K562 (cell line): ENCODE measurements around the gene PSMA7. TPM values are rescaled to one million over a fixed set of nuclear protein-coding genes. Genes with fewer than 3 reads are reported as not detected.

Experiments
- FIP1L1 ChIP-seq: fragments of 200-400 bp; formaldehyde crosslinking; IDR thresholded peaks from 2 replicates; pipeline ENCODE4 v1.6.1; 2018; ENCODE audit warnings: mild to moderate bottlenecking, low read depth, low read length; ENCODE audit not compliant: poor library complexity, severe bottlenecking
- MCM7 ChIP-seq, 2 experiments: fragments of 450-650 bp; IDR thresholded peaks; 2 replicates each; pipeline ENCODE4 v1.6.1; 2016 to 2018
- MTA3 ChIP-seq: fragments of 450-650 bp; formaldehyde crosslinking; IDR thresholded peaks from 2 replicates; pipeline ENCODE4 v1.6.1; 2017; ENCODE audit warnings: mild to moderate bottlenecking, borderline replicate concordance
- NFIC ChIP-seq: fragments of 450-650 bp; IDR thresholded peaks from 2 replicates; pipeline ENCODE4 v1.6.1; 2017; ENCODE audit warnings: mild to moderate bottlenecking, inconsistent platforms
- NUFIP1 ChIP-seq: fragments of 450-650 bp; IDR thresholded peaks from 2 replicates; pipeline ENCODE4 v1.6.1; 2018; ENCODE audit not compliant: partially characterized antibody
- PYGO2 ChIP-seq: fragments of 450-650 bp; IDR thresholded peaks from 2 replicates; pipeline ENCODE4 v1.6.1; 2016; ENCODE audit warnings: mild to moderate bottlenecking, missing genetic modification characterization, moderate library complexity, missing compliant biosample characterization
- THAP12 ChIP-seq: fragments of 250-450 bp; sonication (Bioruptor Pico); IDR thresholded peaks from 2 replicates; pipeline ENCODE4 v1.9.0; 2021; ENCODE audit warnings: mild to moderate bottlenecking, inconsistent platforms
- ZNF12 ChIP-seq: sonication (generic); formaldehyde crosslinking; IDR thresholded peaks from 2 replicates; pipeline ENCODE4 v1.4.0; 2020; ENCODE audit warnings: mild to moderate bottlenecking, missing genetic modification reagents
- ZNF232 ChIP-seq: sonication (generic); formaldehyde crosslinking; IDR thresholded peaks from 2 replicates; pipeline ENCODE4 v1.8.0; 2022; ENCODE audit warnings: mild to moderate bottlenecking, missing genetic modification reagents
- ZNF282 ChIP-seq: sonication (generic); formaldehyde crosslinking; IDR thresholded peaks from 2 replicates; pipeline ENCODE4 v1.8.1; 2023; ENCODE audit warnings: missing genetic modification reagents
- ZNF3 ChIP-seq: fragments of 250-450 bp; sonication (Bioruptor Pico); IDR thresholded peaks from 2 replicates; pipeline ENCODE4 v1.5.0; 2021; ENCODE audit warnings: mild to moderate bottlenecking, moderate library complexity
- polyA plus RNA-seq, 8 experiments: library from polyadenylated mRNA; depleted of rRNA in 4 of 8; stranded (reverse) in 5 of 8; unstranded in 3 of 8; fragments of >200 nt; fragmentation: Nextera tagmentation in 2 of 8; fragmentation: Illumina TruSeq in 1 of 8; extraction: Ambion mirVana in 2 of 8; extraction: Trizol in 1 of 8; gene quantifications; 2 replicates each; pipeline versions ENCODE4 v1.2.1 to v1.2.3, GENCODE V29; 2011 to 2014; ENCODE audit warnings: inconsistent platforms in 1 of 8, missing spikeins in 1 of 8
- total RNA-seq, 7 experiments: library from RNA; depleted of rRNA in 6 of 7; stranded (reverse); fragments of >200 nt in 6 of 7; fragmentation: Illumina TruSeq in 2 of 7; extraction: Trizol in 2 of 7; gene quantifications; 2 replicates each; pipeline versions ENCODE4 v1.2.1 to v1.2.3, GENCODE V29; 2011 to 2021; ENCODE audit warnings: low replicate concordance in 1 of 7
- TF ChIP-seq, protein P1 (sequence below), 2 experiments: IDR thresholded peaks in 1 of 2; conservative IDR thresholded peaks in 1 of 2; 2 replicates each; pipeline ENCODE4 v1.6.1; 2016; ENCODE audit warnings: low read depth in 2 of 2, mild to moderate bottlenecking in 1 of 2, missing compliant biosample characterization in 1 of 2, missing genetic modification characterization in 1 of 2, moderate library complexity in 1 of 2
- TF ChIP-seq, protein P2 (sequence below): fragments of 450-650 bp; IDR thresholded peaks from 2 replicates; pipeline ENCODE4 v1.6.1; 2016; ENCODE audit warnings: low read depth

The PSMA7 gene
- total and polyA plus RNA-seq, 9 of the 15 experiments (the other 6 are each of a cell fraction or from before 2014, with no cell fraction given) = 257 to 510 (median 393) TPM

GRCh38 chr20:62143081-62143956 lies at the start of gene PSMA7, which contains the start of gene SS18L1 (continued):
- TF ChIP-seq, protein P1, sequence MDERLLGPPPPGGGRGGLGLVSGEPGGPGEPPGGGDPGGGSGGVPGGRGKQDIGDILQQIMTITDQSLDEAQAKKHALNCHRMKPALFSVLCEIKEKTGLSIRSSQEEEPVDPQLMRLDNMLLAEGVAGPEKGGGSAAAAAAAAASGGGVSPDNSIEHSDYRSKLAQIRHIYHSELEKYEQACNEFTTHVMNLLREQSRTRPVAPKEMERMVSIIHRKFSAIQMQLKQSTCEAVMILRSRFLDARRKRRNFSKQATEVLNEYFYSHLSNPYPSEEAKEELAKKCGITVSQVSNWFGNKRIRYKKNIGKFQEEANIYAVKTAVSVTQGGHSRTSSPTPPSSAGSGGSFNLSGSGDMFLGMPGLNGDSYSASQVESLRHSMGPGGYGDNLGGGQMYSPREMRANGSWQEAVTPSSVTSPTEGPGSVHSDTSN (CRISPR knock-in tag; IDR thresholded peaks at IDR 0.05; ENCODE audit: low read depth) = no peak
- TF ChIP-seq, protein P1 (tag; conservative IDR thresholded peaks at IDR 0.05; ENCODE audit: low read depth) = no peak
- TF ChIP-seq ZNF12 (CRISPR knock-in tag) (no peak), ZNF3 (CRISPR knock-in tag) (no peak), MCM7 (IDR thresholded peaks at IDR 0.05) (no peak), NFIC (peak; percentile 38; the same call in 1 of the 2 replicates), MTA3 (peak; percentile 57; the same call in 1 of the 2 replicates), PYGO2 (tag) (no peak), THAP12 (CRISPR knock-in tag) (no peak; the same call in none of the 2 replicates), ZNF282 (no peak), FIP1L1 (no peak), ZNF232 (CRISPR knock-in tag) (no peak), NUFIP1 (no peak)
- TF ChIP-seq, protein P2, sequence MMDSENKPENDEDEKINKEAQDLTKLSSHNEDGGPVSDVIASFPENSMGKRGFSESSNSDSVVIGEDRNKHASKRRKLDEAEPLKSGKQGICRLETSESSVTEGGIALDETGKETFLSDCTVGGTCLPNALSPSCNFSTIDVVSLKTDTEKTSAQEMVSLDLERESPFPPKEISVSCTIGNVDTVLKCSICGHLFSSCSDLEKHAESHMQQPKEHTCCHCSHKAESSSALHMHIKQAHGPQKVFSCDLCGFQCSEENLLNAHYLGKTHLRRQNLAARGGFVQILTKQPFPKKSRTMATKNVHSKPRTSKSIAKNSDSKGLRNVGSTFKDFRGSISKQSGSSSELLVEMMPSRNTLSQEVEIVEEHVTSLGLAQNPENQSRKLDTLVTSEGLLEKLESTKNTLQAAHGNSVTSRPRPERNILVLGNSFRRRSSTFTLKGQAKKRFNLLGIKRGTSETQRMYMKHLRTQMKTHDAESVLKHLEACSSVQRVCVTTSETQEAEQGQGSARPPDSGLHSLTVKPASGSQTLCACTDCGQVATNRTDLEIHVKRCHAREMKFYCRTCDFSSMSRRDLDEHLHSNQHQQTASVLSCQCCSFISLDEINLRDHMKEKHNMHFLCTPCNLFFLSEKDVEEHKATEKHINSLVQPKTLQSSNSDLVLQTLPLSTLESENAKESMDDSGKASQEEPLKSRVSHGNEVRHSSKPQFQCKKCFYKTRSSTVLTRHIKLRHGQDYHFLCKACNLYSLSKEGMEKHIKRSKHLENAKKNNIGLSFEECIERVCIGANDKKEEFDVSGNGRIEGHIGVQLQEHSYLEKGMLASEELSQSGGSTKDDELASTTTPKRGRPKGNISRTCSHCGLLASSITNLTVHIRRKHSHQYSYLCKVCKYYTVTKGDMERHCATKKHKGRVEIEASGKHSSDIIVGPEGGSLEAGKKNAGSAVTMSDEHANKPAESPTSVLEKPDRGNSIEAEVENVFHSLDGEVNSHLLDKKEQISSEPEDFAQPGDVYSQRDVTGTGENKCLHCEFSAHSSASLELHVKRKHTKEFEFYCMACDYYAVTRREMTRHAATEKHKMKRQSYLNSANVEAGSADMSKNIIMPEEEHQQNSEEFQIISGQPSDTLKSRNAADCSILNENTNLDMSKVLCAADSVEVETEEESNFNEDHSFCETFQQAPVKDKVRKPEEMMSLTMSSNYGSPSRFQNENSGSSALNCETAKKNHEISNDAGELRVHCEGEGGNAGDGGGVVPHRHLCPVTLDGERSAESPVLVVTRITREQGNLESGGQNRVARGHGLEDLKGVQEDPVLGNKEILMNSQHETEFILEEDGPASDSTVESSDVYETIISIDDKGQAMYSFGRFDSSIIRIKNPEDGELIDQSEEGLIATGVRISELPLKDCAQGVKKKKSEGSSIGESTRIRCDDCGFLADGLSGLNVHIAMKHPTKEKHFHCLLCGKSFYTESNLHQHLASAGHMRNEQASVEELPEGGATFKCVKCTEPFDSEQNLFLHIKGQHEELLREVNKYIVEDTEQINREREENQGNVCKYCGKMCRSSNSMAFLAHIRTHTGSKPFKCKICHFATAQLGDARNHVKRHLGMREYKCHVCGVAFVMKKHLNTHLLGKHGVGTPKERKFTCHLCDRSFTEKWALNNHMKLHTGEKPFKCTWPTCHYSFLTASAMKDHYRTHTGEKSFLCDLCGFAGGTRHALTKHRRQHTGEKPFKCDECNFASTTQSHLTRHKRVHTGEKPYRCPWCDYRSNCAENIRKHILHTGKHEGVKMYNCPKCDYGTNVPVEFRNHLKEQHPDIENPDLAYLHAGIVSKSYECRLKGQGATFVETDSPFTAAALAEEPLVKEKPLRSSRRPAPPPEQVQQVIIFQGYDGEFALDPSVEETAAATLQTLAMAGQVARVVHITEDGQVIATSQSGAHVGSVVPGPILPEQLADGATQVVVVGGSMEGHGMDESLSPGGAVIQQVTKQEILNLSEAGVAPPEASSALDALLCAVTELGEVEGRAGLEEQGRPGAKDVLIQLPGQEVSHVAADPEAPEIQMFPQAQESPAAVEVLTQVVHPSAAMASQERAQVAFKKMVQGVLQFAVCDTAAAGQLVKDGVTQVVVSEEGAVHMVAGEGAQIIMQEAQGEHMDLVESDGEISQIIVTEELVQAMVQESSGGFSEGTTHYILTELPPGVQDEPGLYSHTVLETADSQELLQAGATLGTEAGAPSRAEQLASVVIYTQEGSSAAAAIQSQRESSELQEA = no peak
